Ishikawa (cell line): ENCODE measurements around the gene CCNE1.

Experiments used
- CEBPB ChIP-seq: IDR thresholded peaks from 2 replicates; pipeline ENCODE4 v1.6.1; 2012
- CREB1 ChIP-seq: IDR thresholded peaks from 2 replicates; pipeline ENCODE4 v1.6.1; 2012; ENCODE audit warnings: low read depth
- EGR1 ChIP-seq: IDR thresholded peaks from 2 replicates; pipeline ENCODE4 v1.6.1; 2012
- EP300 ChIP-seq: IDR thresholded peaks from 2 replicates; pipeline ENCODE4 v1.6.1; 2012; ENCODE audit warnings: borderline replicate concordance
- FOXM1 ChIP-seq: IDR thresholded peaks from 2 replicates; pipeline ENCODE4 v1.6.1; 2012; ENCODE audit warnings: low read depth, borderline replicate concordance
- MAX ChIP-seq: IDR thresholded peaks from 2 replicates; pipeline ENCODE4 v1.6.1; 2012
- NFIC ChIP-seq: IDR thresholded peaks from 2 replicates; pipeline ENCODE4 v1.6.1; 2012
- RAD21 ChIP-seq: IDR thresholded peaks from 2 replicates; pipeline ENCODE4 v1.6.1; 2012; ENCODE audit warnings: low read depth
- TAF1 ChIP-seq: IDR thresholded peaks from 2 replicates; pipeline ENCODE4 v1.6.1; 2012; ENCODE audit warnings: low read depth, mild to moderate bottlenecking
- TCF12 ChIP-seq: IDR thresholded peaks from 2 replicates; pipeline ENCODE4 v1.6.1; 2012; ENCODE audit warnings: low read depth
- TEAD4 ChIP-seq: IDR thresholded peaks from 2 replicates; pipeline ENCODE4 v1.6.1; 2012
- YY1 ChIP-seq: IDR thresholded peaks from 2 replicates; pipeline ENCODE4 v1.6.1; 2012; ENCODE audit warnings: low read depth
- ZBTB7A ChIP-seq: IDR thresholded peaks from 2 replicates; pipeline ENCODE4 v1.6.1; 2012; ENCODE audit warnings: low read depth
- TF ChIP-seq, protein P1 (sequence below): IDR thresholded peaks from 2 replicates; pipeline ENCODE4 v1.6.1; 2012
- TF ChIP-seq, protein P2 (sequence below): IDR thresholded peaks from 2 replicates; pipeline ENCODE4 v1.6.1; 2012; ENCODE audit warnings: low read depth, mild to moderate bottlenecking

CCNE1 gene

DNA sequence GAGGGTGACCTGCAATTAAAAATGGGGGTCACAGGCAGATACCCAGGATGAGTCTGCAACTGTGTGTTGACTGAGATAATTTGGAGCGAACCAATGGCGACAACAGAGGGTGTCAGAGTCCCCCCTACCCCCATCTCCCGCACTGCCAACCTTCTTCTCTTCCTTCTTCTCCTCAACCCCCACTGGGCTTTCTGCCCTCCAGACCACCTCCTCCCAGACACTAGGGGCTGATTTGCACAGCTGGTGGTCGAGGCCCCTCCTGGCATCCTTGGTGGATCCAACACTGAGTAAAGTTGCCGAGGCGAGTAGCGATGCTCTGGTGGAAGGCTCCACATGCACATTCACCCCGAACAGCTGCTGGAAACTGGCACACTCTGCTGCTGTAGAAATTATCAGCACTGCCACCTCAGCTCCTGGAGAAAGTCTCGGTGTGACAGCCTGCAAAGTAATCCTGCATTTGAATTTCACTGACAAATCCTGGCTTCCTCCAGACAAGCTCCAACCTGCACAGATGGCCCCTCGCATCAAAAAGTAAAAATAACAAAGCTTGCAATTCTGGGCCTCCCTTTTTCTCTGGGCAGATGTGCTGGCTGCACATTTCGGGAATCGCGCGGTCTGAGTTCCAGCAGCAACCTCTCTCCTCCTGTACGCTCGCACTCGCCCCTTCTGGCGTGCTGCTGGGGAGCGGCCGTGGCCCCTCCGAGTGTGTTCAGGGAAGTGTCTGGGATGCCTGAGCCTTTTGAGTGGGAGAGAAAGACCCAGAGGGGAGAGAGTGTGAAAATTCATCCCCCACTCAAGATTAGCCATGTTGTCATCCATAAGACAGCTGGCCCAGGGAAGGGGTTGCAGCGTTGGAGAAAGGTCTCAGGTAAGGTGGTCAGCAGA is 28.5 kb downstream of the CCNE1 start:
- TF ChIP-seq TAF1, result no peak
- TF ChIP-seq, protein P1, sequence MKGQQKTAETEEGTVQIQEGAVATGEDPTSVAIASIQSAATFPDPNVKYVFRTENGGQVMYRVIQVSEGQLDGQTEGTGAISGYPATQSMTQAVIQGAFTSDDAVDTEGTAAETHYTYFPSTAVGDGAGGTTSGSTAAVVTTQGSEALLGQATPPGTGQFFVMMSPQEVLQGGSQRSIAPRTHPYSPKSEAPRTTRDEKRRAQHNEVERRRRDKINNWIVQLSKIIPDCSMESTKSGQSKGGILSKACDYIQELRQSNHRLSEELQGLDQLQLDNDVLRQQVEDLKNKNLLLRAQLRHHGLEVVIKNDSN, result no peak
- TF ChIP-seq MAX, result no peak
- no peak for TF ChIP-seq FOXM1
- TF ChIP-seq ZBTB7A, result no peak
- TF ChIP-seq CREB1, result no peak
- TF ChIP-seq EP300, result no peak
- no peak for TF ChIP-seq EGR1

DNA sequence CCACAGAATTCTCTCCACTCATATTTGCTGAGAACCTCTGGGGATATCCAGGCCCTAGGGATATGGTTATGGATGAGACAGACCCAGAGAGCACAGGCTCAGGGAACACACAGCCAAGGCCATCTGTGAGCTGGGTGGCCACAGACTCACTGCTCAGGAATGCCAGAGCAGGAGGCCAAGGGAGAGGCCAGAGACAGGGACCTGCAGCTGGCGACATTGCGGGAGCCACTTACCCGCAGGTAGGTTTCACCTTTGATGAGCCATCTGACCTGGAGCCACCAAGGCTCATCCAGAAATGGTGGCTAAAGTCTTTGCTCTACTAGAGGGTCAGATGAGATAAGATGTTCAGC is 29.4 kb downstream of the CCNE1 start:
- TF ChIP-seq CREB1 (no peak), TCF12 (no peak), TEAD4 (no peak), RAD21 (no peak)

DNA sequence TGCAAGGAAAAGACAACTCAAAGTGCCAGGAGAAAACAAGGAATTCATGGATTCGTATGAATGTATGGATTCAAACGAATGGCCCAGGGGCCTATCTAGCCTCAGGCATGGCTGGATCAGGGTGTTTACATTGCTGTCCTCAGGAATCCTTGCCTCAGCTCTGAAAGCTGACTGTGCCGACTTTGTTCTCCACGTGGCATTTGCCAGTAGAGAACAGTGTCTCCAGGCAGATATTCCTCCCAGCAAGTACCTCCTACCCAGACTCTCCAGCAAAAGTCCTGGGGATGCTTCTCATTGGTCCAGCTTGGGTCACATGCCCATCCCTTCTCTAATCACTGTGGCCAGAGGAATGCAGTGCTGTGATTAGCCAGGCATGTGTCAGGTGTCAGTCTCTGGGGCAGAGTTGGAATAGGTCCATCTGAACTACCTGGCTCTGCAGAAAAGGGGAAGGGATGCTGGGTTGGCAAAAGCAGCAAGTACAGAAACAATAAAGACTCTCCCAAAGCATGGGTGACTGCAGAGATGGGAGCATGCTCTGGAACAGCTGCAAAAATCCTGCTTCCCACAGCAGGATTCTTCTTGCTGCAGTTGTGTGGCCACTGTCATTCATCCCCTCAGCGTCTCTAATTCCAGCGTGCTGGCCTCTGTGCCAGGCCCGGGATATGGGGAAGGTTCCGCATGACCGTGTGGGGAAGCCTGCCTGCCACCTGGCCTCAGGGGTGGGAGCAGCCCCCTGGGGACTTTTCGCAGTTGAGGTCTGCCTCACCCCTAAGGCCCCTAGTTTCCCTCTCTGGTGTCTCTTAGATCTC is 30.0 kb downstream of the CCNE1 start:
- TF ChIP-seq, protein P1, result peak; percentile 99
- no peak for TF ChIP-seq TEAD4
- TF ChIP-seq RAD21, result no peak
- peak; percentile 46; the same call in 1 of the 2 replicates for TF ChIP-seq NFIC
- TF ChIP-seq TAF1, result 0 out of 2 replicates have a peak, but pooled peaks have one; percentile 31
- TF ChIP-seq TCF12, result peak; percentile 61
- peak; percentile 12; the same call in 1 of the 2 replicates for TF ChIP-seq EP300
- peak; percentile 95 for TF ChIP-seq MAX
- TF ChIP-seq ZBTB7A, result no peak
- TF ChIP-seq, protein P2, sequence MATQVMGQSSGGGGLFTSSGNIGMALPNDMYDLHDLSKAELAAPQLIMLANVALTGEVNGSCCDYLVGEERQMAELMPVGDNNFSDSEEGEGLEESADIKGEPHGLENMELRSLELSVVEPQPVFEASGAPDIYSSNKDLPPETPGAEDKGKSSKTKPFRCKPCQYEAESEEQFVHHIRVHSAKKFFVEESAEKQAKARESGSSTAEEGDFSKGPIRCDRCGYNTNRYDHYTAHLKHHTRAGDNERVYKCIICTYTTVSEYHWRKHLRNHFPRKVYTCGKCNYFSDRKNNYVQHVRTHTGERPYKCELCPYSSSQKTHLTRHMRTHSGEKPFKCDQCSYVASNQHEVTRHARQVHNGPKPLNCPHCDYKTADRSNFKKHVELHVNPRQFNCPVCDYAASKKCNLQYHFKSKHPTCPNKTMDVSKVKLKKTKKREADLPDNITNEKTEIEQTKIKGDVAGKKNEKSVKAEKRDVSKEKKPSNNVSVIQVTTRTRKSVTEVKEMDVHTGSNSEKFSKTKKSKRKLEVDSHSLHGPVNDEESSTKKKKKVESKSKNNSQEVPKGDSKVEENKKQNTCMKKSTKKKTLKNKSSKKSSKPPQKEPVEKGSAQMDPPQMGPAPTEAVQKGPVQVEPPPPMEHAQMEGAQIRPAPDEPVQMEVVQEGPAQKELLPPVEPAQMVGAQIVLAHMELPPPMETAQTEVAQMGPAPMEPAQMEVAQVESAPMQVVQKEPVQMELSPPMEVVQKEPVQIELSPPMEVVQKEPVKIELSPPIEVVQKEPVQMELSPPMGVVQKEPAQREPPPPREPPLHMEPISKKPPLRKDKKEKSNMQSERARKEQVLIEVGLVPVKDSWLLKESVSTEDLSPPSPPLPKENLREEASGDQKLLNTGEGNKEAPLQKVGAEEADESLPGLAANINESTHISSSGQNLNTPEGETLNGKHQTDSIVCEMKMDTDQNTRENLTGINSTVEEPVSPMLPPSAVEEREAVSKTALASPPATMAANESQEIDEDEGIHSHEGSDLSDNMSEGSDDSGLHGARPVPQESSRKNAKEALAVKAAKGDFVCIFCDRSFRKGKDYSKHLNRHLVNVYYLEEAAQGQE, result no peak
- TF ChIP-seq FOXM1, result no peak
- no peak for TF ChIP-seq EGR1
- TF ChIP-seq CREB1, result no peak
- no peak for TF ChIP-seq YY1
- TF ChIP-seq CEBPB, result no peak

- TF ChIP-seq EGR1 (no peak), CEBPB (no peak), TEAD4 (no peak), TCF12 (no peak), MAX (no peak), TAF1 (no peak), YY1 (no peak), RAD21 (no peak), NFIC (no peak), ZBTB7A (no peak), CREB1 (no peak), EP300 (no peak), FOXM1 (no peak)
- TF ChIP-seq, protein P1, result no peak
- TF ChIP-seq, protein P2, result no peak
Measured at GRCh38 chr19:29842471-29843179, 30.8 kb downstream of the CCNE1 start.
